H9 (cell line): ENCODE results near the gene SMLR1. TPM values are rescaled to one million over a fixed set of nuclear protein-coding genes. Genes with fewer than 3 reads are reported as not detected.

Experiments
- DNase-seq: peaks from one replicate; pipeline ENCODE4 v3.0.0-alpha.2; 2017
- H2AFZ ChIP-seq: one replicate; pipeline ENCODE4 v1.6.1; 2013; ENCODE audit warnings: mild to moderate bottlenecking, low read length, control low read depth, moderate library complexity
- H2AK5ac ChIP-seq: 2 replicates; pipeline ENCODE4 v1.6.1; 2013; ENCODE audit warnings: low read length, control low read depth, mixed read lengths; ENCODE audit not compliant: insufficient read length
- H2BK120ac ChIP-seq: one replicate; pipeline ENCODE4 v1.6.1; 2013; ENCODE audit warnings: low read depth, mild to moderate bottlenecking, low read length, control low read depth, inconsistent platforms; ENCODE audit not compliant: poor library complexity, severe bottlenecking
- H2BK12ac ChIP-seq: 2 replicates; pipeline ENCODE4 v1.6.1; 2013; ENCODE audit warnings: low read length, control low read depth, mixed read lengths, low read depth; ENCODE audit not compliant: insufficient read length
- H2BK15ac ChIP-seq: 2 replicates; pipeline ENCODE4 v1.6.1; 2013; ENCODE audit warnings: low read depth, low read length, control low read depth
- H2BK20ac ChIP-seq: one replicate; pipeline ENCODE4 v1.6.1; 2013; ENCODE audit warnings: low read depth, mild to moderate bottlenecking, low read length, control low read depth, inconsistent platforms; ENCODE audit not compliant: poor library complexity, severe bottlenecking
- H2BK5ac ChIP-seq: 2 replicates; pipeline ENCODE4 v1.6.1; 2013; ENCODE audit warnings: low read length, control low read depth, mixed read lengths; ENCODE audit not compliant: insufficient read length
- H3K14ac ChIP-seq: 2 replicates; pipeline ENCODE4 v1.6.1; 2013; ENCODE audit warnings: low read length, control low read depth; ENCODE audit not compliant: insufficient read depth
- H3K18ac ChIP-seq: 2 replicates; pipeline ENCODE4 v1.6.1; 2013; ENCODE audit warnings: low read depth, mild to moderate bottlenecking, mixed read lengths, low read length, control low read depth; ENCODE audit not compliant: insufficient read length
- H3K23ac ChIP-seq: 2 replicates; pipeline ENCODE4 v1.6.1; 2013; ENCODE audit warnings: low read length, control low read depth, mixed read lengths, low read depth; ENCODE audit not compliant: insufficient read length
- H3K23me2 ChIP-seq: 2 replicates; pipeline ENCODE4 v1.6.1; 2013; ENCODE audit warnings: low read depth, mild to moderate bottlenecking, mixed read lengths, low read length, control low read depth; ENCODE audit not compliant: insufficient read length, poor library complexity, severe bottlenecking
- H3K27ac ChIP-seq: 2 replicates; pipeline ENCODE4 v1.5.1; 2013; ENCODE audit warnings: low read length, control low read depth, mixed read lengths, low read depth; ENCODE audit not compliant: insufficient read length
- H3K27me3 ChIP-seq: 2 replicates; pipeline ENCODE4 v1.6.1; 2013; ENCODE audit warnings: low read length, control low read depth, inconsistent platforms; ENCODE audit not compliant: insufficient read depth
- H3K4ac ChIP-seq: 2 replicates; pipeline ENCODE4 v1.6.1; 2013; ENCODE audit warnings: low read depth, mild to moderate bottlenecking, control low read depth, inconsistent platforms, low read length, moderate library complexity
- H3K4me1 ChIP-seq: 2 replicates; pipeline ENCODE4 v1.6.1; 2013; ENCODE audit warnings: low read length, control low read depth, inconsistent platforms; ENCODE audit not compliant: insufficient read depth
- H3K4me2 ChIP-seq: 2 replicates; pipeline ENCODE4 v1.6.1; 2013; ENCODE audit warnings: low read length, control low read depth, mixed read lengths; ENCODE audit not compliant: insufficient read length, insufficient read depth
- H3K56ac ChIP-seq: 2 replicates; pipeline ENCODE4 v1.6.1; 2013; ENCODE audit warnings: low read depth, mild to moderate bottlenecking, mixed read lengths, low read length, control low read depth; ENCODE audit not compliant: insufficient read length
- H3K79me1 ChIP-seq: 2 replicates; pipeline ENCODE4 v1.6.1; 2013; ENCODE audit warnings: low read depth, mild to moderate bottlenecking, moderate library complexity, low read length, control low read depth, inconsistent platforms; ENCODE audit not compliant: insufficient read depth, poor library complexity, severe bottlenecking
- H3K79me2 ChIP-seq: 2 replicates; pipeline ENCODE4 v1.6.1; 2013; ENCODE audit warnings: low read length, control low read depth, inconsistent platforms; ENCODE audit not compliant: insufficient read depth
- H3K9ac ChIP-seq: 2 replicates; pipeline ENCODE4 v1.6.1; 2013; ENCODE audit warnings: low read length, control low read depth, mixed read lengths; ENCODE audit not compliant: insufficient read length; ENCODE audit errors: extremely low read depth
- H3K9me3 ChIP-seq: one replicate; pipeline ENCODE4 v1.6.1; 2013; ENCODE audit warnings: low read depth, low read length, inconsistent platforms; ENCODE audit not compliant: control insufficient read depth
- H3T11ph ChIP-seq: one replicate; pipeline ENCODE4 v1.6.1; 2013; ENCODE audit warnings: mild to moderate bottlenecking, low read length, control low read depth, inconsistent platforms
- H4K20me1 ChIP-seq: one replicate; pipeline ENCODE4 v1.6.1; 2013; ENCODE audit not compliant: control insufficient read depth, insufficient read length, insufficient read depth
- H4K5ac ChIP-seq: 2 replicates; pipeline ENCODE4 v1.6.1; 2013; ENCODE audit warnings: low read depth, mild to moderate bottlenecking, mixed read lengths, low read length, control low read depth; ENCODE audit not compliant: insufficient read length
- H4K8ac ChIP-seq: replicated peaks from 2 replicates; pipeline ENCODE4 v1.6.1; 2013; ENCODE audit warnings: low read length, control low read depth, mixed read lengths, low read depth; ENCODE audit not compliant: insufficient read length
- H4K91ac ChIP-seq: 2 replicates; pipeline ENCODE4 v1.6.1; 2013; ENCODE audit warnings: low read depth, mild to moderate bottlenecking, moderate library complexity, mixed read lengths, low read length, control low read depth; ENCODE audit not compliant: insufficient read length
- H3K27ac Mint-ChIP-seq, 3 experiments: 2 replicates in 2 of 3; 3 replicates in 1 of 3; pipeline ENCODE4 v1.8.0; 2020 to 2021; ENCODE audit warnings: mixed read lengths in 3 of 3, mild to moderate bottlenecking in 1 of 3, moderate library complexity in 1 of 3
- H3K27me3 Mint-ChIP-seq: 2 replicates; pipeline ENCODE4 v1.8.0; 2021; ENCODE audit warnings: low read depth, mild to moderate bottlenecking, moderate library complexity, mixed read lengths
- H3K36me3 Mint-ChIP-seq, 3 experiments: 2 replicates in 2 of 3; 3 replicates in 1 of 3; pipeline ENCODE4 v1.8.0; 2020 to 2021; ENCODE audit warnings: low read depth in 3 of 3, mixed read lengths in 3 of 3; ENCODE audit not compliant: insufficient read depth in 1 of 3
- H3K4me1 Mint-ChIP-seq, 2 experiments: 2 replicates each; pipeline ENCODE4 v1.8.0; 2020; ENCODE audit warnings: mixed read lengths in 2 of 2
- H3K4me3 Mint-ChIP-seq, 2 experiments: 2 replicates in 1 of 2; 3 replicates in 1 of 2; pipeline ENCODE4 v1.8.0; 2020 to 2021; ENCODE audit warnings: mild to moderate bottlenecking in 2 of 2, mixed read lengths in 2 of 2, moderate library complexity in 1 of 2
- H3K9me3 Mint-ChIP-seq, 2 experiments: 2 replicates in 1 of 2; 3 replicates in 1 of 2; pipeline ENCODE4 v1.8.0; 2020; ENCODE audit warnings: mild to moderate bottlenecking in 2 of 2, mixed read lengths in 2 of 2, moderate library complexity in 1 of 2
- CTCF ChIP-seq: fragments of 200-600 bp; sonication (generic); conservative IDR thresholded peaks from 3 replicates; pipeline ENCODE4 v1.8.0; 2021; ENCODE audit warnings: antibody characterized with exemption, mild to moderate bottlenecking
- WGBS: extraction: QIAGEN DNeasy Blood & Tissue Kit; methylation state at CpG from one replicate; pipeline ENCODE4 v1.1.7; 2013; ENCODE audit warnings: missing lambda C conversion rate, low lambda C conversion rate, mixed read lengths; ENCODE audit not compliant: insufficient read length; ENCODE audit errors: extremely low coverage; 5-methylcytosine and 5-hydroxymethylcytosine counted together
- total RNA-seq: library from RNA; stranded (reverse); gene quantifications from 2 replicates; pipeline ENCODE4 v1.2.1, GENCODE V29; 2021

The SMLR1 gene
- total RNA-seq, 1 experiment from 2014 or later = not detected

GRCh38 chr6:130870179-130870880 lies 43.1 kb downstream of the SMLR1 start:
- Histone ChIP-seq H3K23ac (no peak overlapping the region), H2AK5ac (no peak overlapping the region), H3K79me2 (no peaks in the 10 kb centered on the region; the same call in 1 of the 2 replicates), H2BK120ac (no peak overlapping the region), H3K4ac (no peak overlapping the region), H3K23me2 (no peaks in the 10 kb centered on the region), H3K27me3 (no peaks in the 10 kb centered on the region), H2AFZ (no peak overlapping the region), H4K8ac (no peak overlapping the region), H3K79me1 (no peaks in the 10 kb centered on the region), H3K4me2 (no peak overlapping the region), H3K9me3 (no peaks in the 10 kb centered on the region), H3K9ac (no peak overlapping the region), H4K20me1 (no peaks in the 10 kb centered on the region), H2BK12ac (no peak overlapping the region), H3T11ph (no peak overlapping the region), H3K18ac (no peak overlapping the region), H4K91ac (no peak overlapping the region), H2BK20ac (no peak overlapping the region), H3K56ac (no peak overlapping the region), H3K27ac (no peak overlapping the region), H2BK15ac (no peak overlapping the region), H3K4me1 (no peaks in the 10 kb centered on the region), H3K14ac (no peak overlapping the region), H4K5ac (no peak overlapping the region), H2BK5ac (no peak overlapping the region)
- TF ChIP-seq CTCF = no peak
- Mint-ChIP-seq H3K9me3 (no peaks in the 10 kb centered on the region), H3K4me1 (peaks cover 12 to 13% of the 10 kb centered on the region in 2 experiments), H3K36me3 (peaks cover 9 to 10% (median 9%) of the 10 kb centered on the region in 3 experiments; a peak in 6 of 7 replicates), H3K27me3 (no peaks in the 10 kb centered on the region), H3K27ac (no peak overlapping the region; a peak in 1 of 7 replicates), H3K4me3 (no peak overlapping the region)
- no CpG with 5 or more reads among the region's 9 CpGs for WGBS
- no peak for DNase-seq
